Measurements from ENCODE around the gene NRN1. TPM values are rescaled to one million over a fixed set of nuclear protein-coding genes. Genes with fewer than 3 reads are reported as not detected.

Gene NRN1
- not detected in 2 replicates for total RNA-seq

GRCh38 chr6:6006428-6007365, at the start of gene NRN1:
Gene NRN1, minus strand, starts transcription at chr6:6006925. Its CDS starts 176 bp downstream, at chr6:6006749.

